Measurements from ENCODE around the gene NAA80. TPM values are rescaled to one million over a fixed set of nuclear protein-coding genes. Genes with fewer than 3 reads are reported as not detected.

Gene NAA80
- total RNA-seq, 1 donor from 2014 or later: 8.5 TPM

DNA sequence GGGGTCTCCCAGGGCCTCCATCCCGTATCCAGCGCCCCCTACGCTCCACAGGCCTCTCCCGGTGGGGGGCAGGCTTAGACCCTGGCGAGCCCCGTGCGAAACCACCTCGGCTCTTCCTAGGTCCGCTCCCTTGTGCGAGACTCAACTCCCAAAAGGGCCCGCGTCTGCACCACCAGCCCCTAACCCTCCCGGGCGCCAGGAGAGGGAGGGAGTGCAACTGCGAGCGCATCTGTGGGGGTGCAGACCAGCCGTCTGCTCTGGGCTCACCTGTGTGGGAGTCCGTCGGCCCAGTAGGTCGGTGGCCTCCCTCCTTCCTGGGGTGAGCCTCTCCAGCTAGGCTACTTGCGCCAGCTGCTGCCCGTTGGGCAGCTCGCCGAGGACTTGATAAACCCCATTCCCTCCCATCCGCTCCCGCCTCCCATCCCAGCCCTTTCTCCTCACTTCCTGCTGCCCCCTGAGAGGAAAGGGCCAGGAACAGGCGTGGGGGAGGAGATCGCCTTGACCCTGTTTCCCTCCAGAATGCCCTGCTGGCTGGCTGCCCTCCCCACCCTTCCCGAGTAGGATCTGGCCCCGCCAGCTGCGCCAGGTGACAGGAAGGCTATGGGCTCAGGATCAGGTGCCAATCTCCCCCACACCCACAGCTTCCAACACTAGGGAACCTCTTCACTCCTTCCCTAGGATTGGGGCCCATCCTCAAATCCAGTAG lies 23.3 kb upstream of the NAA80 start, which contains the start of gene HYAL2:
TSS of gene HYAL2 (minus strand) at position 360 of the 706 bp plus-strand sequence. CDS start 2,256 bp downstream, outside the sequence.
- no peak for DNase-seq (ENCODE audit: low read depth)
- Histone ChIP-seq H3K36me3 (ENCODE audit: control insufficient read depth, insufficient read depth, low read length) (peaks cover 3% of the 10 kb centered on the region), H3K27me3 (ENCODE audit: control insufficient read depth, insufficient read depth, low read length) (no peaks in the 10 kb centered on the region), H3K4me3 (ENCODE audit: low read depth, low read length) (peak within 1 kb of the TSS; percentile 81)
- TF ChIP-seq CTCF (IDR thresholded peaks at IDR 0.05; ENCODE audit: insufficient read depth, low read length, poor library complexity, severe bottlenecking): peak; percentile 2

DNA sequence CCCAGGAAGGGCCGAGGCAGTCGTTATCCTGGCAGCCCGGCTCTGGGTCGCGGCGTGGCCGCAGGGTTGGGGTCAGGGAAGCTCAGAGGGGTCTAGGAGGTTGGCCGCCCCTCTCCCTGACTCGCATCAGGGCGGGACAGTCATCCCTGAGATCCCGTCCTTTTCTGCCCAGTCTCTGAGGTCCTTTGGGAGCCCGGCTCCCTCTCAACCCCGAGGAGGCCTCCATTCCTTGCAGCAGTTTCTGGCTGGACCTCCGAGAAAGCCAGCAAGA lies 22.8 kb upstream of the NAA80 start:
- no peak for TF ChIP-seq CTCF (IDR thresholded peaks at IDR 0.05; ENCODE audit: insufficient read depth, low read length, poor library complexity, severe bottlenecking)
- no peaks in the 10 kb centered on the region for H3K27me3 ChIP-seq (ENCODE audit: control insufficient read depth, insufficient read depth, low read length)
- no peak for DNase-seq (ENCODE audit: low read depth)
- peak overlapping the region; percentile 81 for H3K4me3 ChIP-seq (ENCODE audit: low read depth, low read length)
- H3K36me3 ChIP-seq (ENCODE audit: control insufficient read depth, insufficient read depth, low read length): peaks cover 3% of the 10 kb centered on the region

DNA sequence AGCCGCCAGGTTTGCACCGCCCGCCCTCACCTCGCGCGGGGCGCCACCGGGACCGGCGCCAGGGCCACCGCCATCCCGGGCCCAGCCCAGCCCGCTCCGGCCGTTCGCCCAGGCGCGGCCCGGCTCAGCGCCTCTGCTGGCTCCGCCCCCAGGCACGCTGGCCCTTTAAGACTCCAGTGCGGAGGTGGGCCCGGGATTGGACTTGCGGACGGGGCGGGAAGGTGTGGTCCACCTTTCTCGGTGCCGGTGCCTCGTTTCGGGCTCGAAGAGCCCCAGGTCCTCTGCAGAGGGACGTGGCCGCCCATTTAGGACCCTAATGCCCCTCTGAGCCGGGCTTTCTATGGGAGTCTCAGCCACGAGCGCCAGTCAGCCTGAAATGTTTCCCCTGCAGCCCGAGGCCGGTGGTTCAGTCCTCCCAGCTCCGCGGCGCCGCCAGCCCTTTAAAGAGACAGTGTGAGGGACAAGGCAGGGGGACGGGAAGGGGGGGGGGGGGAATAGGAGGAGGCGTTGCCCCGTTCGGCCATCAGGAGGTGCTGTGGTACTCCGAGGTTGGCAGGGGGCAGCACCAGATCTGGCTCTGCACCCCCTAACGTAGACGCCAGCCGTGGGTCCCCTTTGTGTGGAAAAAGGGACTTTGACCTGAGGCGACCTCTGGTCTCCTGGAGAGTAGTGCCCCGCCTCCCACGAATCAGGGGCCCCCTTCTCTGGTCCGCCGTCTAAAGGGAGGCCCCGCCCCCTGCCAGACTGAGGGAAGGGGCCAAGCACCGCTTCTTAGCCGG lies 22.3 kb upstream of the NAA80 start:
- H3K4me3 ChIP-seq (ENCODE audit: low read depth, low read length): peak overlapping the region; percentile 81
- H3K36me3 ChIP-seq (ENCODE audit: control insufficient read depth, insufficient read depth, low read length): peaks cover 3% of the 10 kb centered on the region
- peak; percentile 74 for TF ChIP-seq CTCF (IDR thresholded peaks at IDR 0.05; ENCODE audit: insufficient read depth, low read length, poor library complexity, severe bottlenecking)
- no peak for DNase-seq (ENCODE audit: low read depth)
- no peaks in the 10 kb centered on the region for H3K27me3 ChIP-seq (ENCODE audit: control insufficient read depth, insufficient read depth, low read length)

DNA sequence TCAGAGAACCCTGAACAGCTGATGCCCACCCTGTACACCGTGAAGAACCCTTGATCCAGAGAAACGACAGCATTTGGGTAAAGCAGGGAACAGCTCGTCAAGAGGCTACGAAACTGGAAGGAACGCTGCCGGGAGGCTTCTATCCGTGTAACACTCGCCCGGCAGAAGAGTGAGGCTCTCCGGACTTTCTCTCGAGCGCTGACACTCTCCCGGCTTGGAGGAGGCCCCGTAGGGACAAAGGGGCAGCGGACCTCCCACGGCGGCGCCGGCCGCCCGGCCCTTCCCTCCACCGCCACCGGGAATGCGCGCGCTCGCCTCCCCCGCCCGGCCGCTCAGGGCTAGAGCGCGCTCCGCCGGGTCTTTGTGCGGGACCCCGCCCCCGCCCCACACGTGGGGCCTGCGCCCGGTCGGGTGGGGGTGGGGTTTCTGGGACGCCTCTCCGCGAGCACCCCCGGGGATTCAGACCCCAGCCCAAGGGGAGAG lies 21.7 kb upstream of the NAA80 start:
- Histone ChIP-seq H3K4me3 (ENCODE audit: low read depth, low read length) (peak overlapping the region; percentile 81), H3K27me3 (ENCODE audit: control insufficient read depth, insufficient read depth, low read length) (no peaks in the 10 kb centered on the region), H3K36me3 (ENCODE audit: control insufficient read depth, insufficient read depth, low read length) (peaks cover 3% of the 10 kb centered on the region)
- no peak for DNase-seq (ENCODE audit: low read depth)
- TF ChIP-seq CTCF (IDR thresholded peaks at IDR 0.05; ENCODE audit: insufficient read depth, low read length, poor library complexity, severe bottlenecking): no peak

GRCh38 chr3:50319894-50320625 lies 20.9 kb upstream of the NAA80 start:
- peaks cover 3% of the 10 kb centered on the region for H3K36me3 ChIP-seq (ENCODE audit: control insufficient read depth, insufficient read depth, low read length)
- no peaks in the 10 kb centered on the region for H3K27me3 ChIP-seq (ENCODE audit: control insufficient read depth, insufficient read depth, low read length)
- no peak for DNase-seq (ENCODE audit: low read depth)
- peak overlapping the region; percentile 81 for H3K4me3 ChIP-seq (ENCODE audit: low read depth, low read length)
- no peak for TF ChIP-seq CTCF (IDR thresholded peaks at IDR 0.05; ENCODE audit: insufficient read depth, low read length, poor library complexity, severe bottlenecking)
